H1 (cell line): Measurements from ENCODE around the gene FAM83F. TPM values are rescaled to one million over a fixed set of nuclear protein-coding genes. Genes with fewer than 3 reads are reported as not detected.

Experiments used
- CTCF ChIA-PET: fragments of 300-600 bp; sonication (Branson Sonifier 250); formaldehyde crosslinking; loops from one replicate; lab custom pipeline; 2021; ENCODE audit not compliant: partially characterized antibody; lab: Charles Lee
- POLR2A ChIA-PET: fragments of 300-600 bp; sonication (Branson Sonifier 250); formaldehyde crosslinking; loops from one replicate; lab custom pipeline; 2021; ENCODE audit warnings: inconsistent platforms; ENCODE audit not compliant: partially characterized antibody; lab: Charles Lee
- DNase-seq, 2 experiments: peaks; one replicate each; pipeline versions ENCODE4 v3.0.0 to v3.0.0-alpha.2; 2010 to 2022; ENCODE audit warnings: low spot score in 2 of 2, low read depth in 1 of 2, mixed read lengths in 1 of 2
- FAIRE-seq: peaks from 2 replicates; lab custom pipeline; 2011; peaks lifted over from hg19 to GRCh38; lab: Jason Lieb, UNC
- H2AFZ ChIP-seq: 2 replicates; pipeline ENCODE4 v1.8.1; 2012; ENCODE audit warnings: low read length, inconsistent platforms
- H2AK5ac ChIP-seq: 2 replicates; pipeline ENCODE4 v1.6.1; 2013; ENCODE audit warnings: low read depth, low read length
- H2BK120ac ChIP-seq: replicated peaks from 2 replicates; pipeline ENCODE3; 2013; ENCODE audit warnings: low read depth, low read length, inconsistent platforms
- H2BK12ac ChIP-seq: 2 replicates; pipeline ENCODE4 v1.6.1; 2013; ENCODE audit warnings: low read depth, low read length
- H2BK15ac ChIP-seq: 2 replicates; pipeline ENCODE4 v1.6.1; 2013; ENCODE audit warnings: low read length
- H2BK20ac ChIP-seq: 2 replicates; pipeline ENCODE4 v1.6.1; 2013; ENCODE audit warnings: low read length
- H2BK5ac ChIP-seq: 2 replicates; pipeline ENCODE4 v1.6.1; 2013; ENCODE audit warnings: low read depth, low read length
- H3K14ac ChIP-seq: 2 replicates; pipeline ENCODE4 v1.6.1; 2013; ENCODE audit warnings: inconsistent platforms; ENCODE audit not compliant: insufficient read length
- H3K18ac ChIP-seq: 2 replicates; pipeline ENCODE4 v1.6.1; 2013; ENCODE audit warnings: low read length; ENCODE audit errors: extremely low read depth
- H3K23ac ChIP-seq: 2 replicates; pipeline ENCODE4 v1.6.1; 2013; ENCODE audit warnings: inconsistent platforms; ENCODE audit not compliant: insufficient read length
- H3K23me2 ChIP-seq: 2 replicates; pipeline ENCODE4 v1.6.1; 2013; ENCODE audit warnings: low read depth, low read length
- H3K27ac ChIP-seq: 2 replicates; pipeline ENCODE4 v1.6.1; 2011; ENCODE audit warnings: low read depth, low read length, inconsistent platforms
- H3K27me3 ChIP-seq, 4 experiments: replicated peaks in 1 of 4; 1 replicate in 1 of 4; 2 replicates in 3 of 4; pipeline versions ENCODE4 v1.6.1 to v1.8.1; 2011 to 2013; ENCODE audit warnings: low read length in 3 of 4, mild to moderate bottlenecking in 3 of 4, inconsistent platforms in 2 of 4, mixed read lengths in 2 of 4, moderate library complexity in 1 of 4; ENCODE audit not compliant: control insufficient read depth in 3 of 4, insufficient read depth in 3 of 4; ENCODE audit errors: extremely low read depth in 1 of 4
- H3K36me3 ChIP-seq, 4 experiments: 2 replicates each; pipeline versions ENCODE4 v1.6.1 to v1.8.1; 2011 to 2013; ENCODE audit warnings: mild to moderate bottlenecking in 4 of 4, low read length in 3 of 4, moderate library complexity in 2 of 4, control low read depth in 1 of 4, inconsistent platforms in 1 of 4; ENCODE audit not compliant: insufficient read depth in 4 of 4, control insufficient read depth in 2 of 4
- H3K4ac ChIP-seq: replicated peaks from 2 replicates; pipeline ENCODE3; 2013; ENCODE audit warnings: low read length, low read depth, mixed read lengths, inconsistent platforms; ENCODE audit not compliant: insufficient read length
- H3K4me1 ChIP-seq, 4 experiments: replicated peaks in 1 of 4; 1 replicate in 1 of 4; 2 replicates in 3 of 4; pipeline versions ENCODE4 v1.6.1 to v1.8.1; 2011 to 2013; ENCODE audit warnings: low read length in 3 of 4, inconsistent platforms in 2 of 4, mixed read lengths in 1 of 4; ENCODE audit not compliant: insufficient read depth in 4 of 4, control insufficient read depth in 3 of 4
- H3K4me2 ChIP-seq, 2 experiments: 2 replicates each; pipeline versions ENCODE4 v1.6.1 to v1.8.1; 2011 to 2013; ENCODE audit warnings: low read depth in 2 of 2, low read length in 2 of 2, control low read depth in 1 of 2, inconsistent platforms in 1 of 2, mild to moderate bottlenecking in 1 of 2; ENCODE audit not compliant: insufficient read depth in 1 of 2
- H3K4me3 ChIP-seq, 4 experiments: fragments of 200-600, 300-600 bp in 1 of 4; sonication (generic), shearing (Covaris generic), sonication (Bioruptor Twin) in 1 of 4; 2 replicates each; pipeline versions ENCODE4 v1.5.1 to v1.8.1; 2011 to 2016; ENCODE audit warnings: low read length in 4 of 4, low read depth in 3 of 4, control low read depth in 2 of 4, inconsistent platforms in 2 of 4, mild to moderate bottlenecking in 2 of 4, mixed read lengths in 1 of 4, moderate library complexity in 1 of 4; ENCODE audit not compliant: insufficient read depth in 2 of 4; ENCODE audit errors: extremely low read depth in 1 of 4
- H3K56ac ChIP-seq: replicated peaks from 2 replicates; pipeline ENCODE3; 2013; ENCODE audit warnings: low read depth, mild to moderate bottlenecking, mixed read lengths, low read length, inconsistent platforms; ENCODE audit not compliant: insufficient read length
- H3K79me1 ChIP-seq: 2 replicates; pipeline ENCODE4 v1.6.1; 2013; ENCODE audit warnings: low read depth, low read length, control low read depth
- H3K79me2 ChIP-seq, 2 experiments: 2 replicates each; pipeline versions ENCODE4 v1.6.1 to v1.8.1; 2012 to 2013; ENCODE audit warnings: low read length in 2 of 2, mild to moderate bottlenecking in 2 of 2, inconsistent platforms in 1 of 2; ENCODE audit not compliant: insufficient read depth in 2 of 2, control insufficient read depth in 1 of 2
- H3K9ac ChIP-seq, 4 experiments: replicated peaks in 1 of 4; 1 replicate in 1 of 4; 2 replicates in 3 of 4; pipeline versions ENCODE4 v1.6.1 to v1.8.1; 2011 to 2013; ENCODE audit warnings: low read depth in 3 of 4, low read length in 3 of 4, control low read depth in 2 of 4, mild to moderate bottlenecking in 2 of 4, moderate library complexity in 2 of 4, inconsistent platforms in 1 of 4; ENCODE audit errors: extremely low read depth in 1 of 4
- H3K9me3 ChIP-seq, 2 experiments: 2 replicates each; pipeline versions ENCODE4 v1.6.1 to v1.8.1; 2012 to 2013; ENCODE audit warnings: mild to moderate bottlenecking in 2 of 2, moderate library complexity in 2 of 2, control low read depth in 1 of 2, inconsistent platforms in 1 of 2, low read depth in 1 of 2, low read length in 1 of 2, mixed read lengths in 1 of 2; ENCODE audit not compliant: insufficient read depth in 2 of 2
- H4K20me1 ChIP-seq, 2 experiments: replicated peaks in 1 of 2; 2 replicates each; pipeline versions ENCODE3 to v1.8.1; 2011 to 2013; ENCODE audit warnings: inconsistent platforms in 2 of 2, low read length in 2 of 2, mild to moderate bottlenecking in 1 of 2; ENCODE audit not compliant: insufficient read depth in 2 of 2, control insufficient read depth in 1 of 2
- H4K5ac ChIP-seq: 2 replicates; pipeline ENCODE4 v1.6.1; 2013; ENCODE audit warnings: low read length, low read depth, mixed read lengths, inconsistent platforms; ENCODE audit not compliant: insufficient read length
- H4K8ac ChIP-seq: 2 replicates; pipeline ENCODE4 v1.8.0; 2013; ENCODE audit warnings: mild to moderate bottlenecking, moderate library complexity, low read length, inconsistent platforms; ENCODE audit not compliant: insufficient read depth; ENCODE audit errors: extremely low read depth
- H4K91ac ChIP-seq: replicated peaks from 2 replicates; pipeline ENCODE3; 2013; ENCODE audit warnings: low read length, mixed read lengths, inconsistent platforms; ENCODE audit not compliant: insufficient read length
- CEBPB ChIP-seq: IDR thresholded peaks from 2 replicates; pipeline ENCODE4 v1.6.1; 2012; ENCODE audit warnings: low read depth, low read length
- EZH2 ChIP-seq: fragments of 200-600 bp; sonication (generic); IDR thresholded peaks from 2 replicates; pipeline ENCODE4 v1.7.1; 2012; ENCODE audit warnings: low read depth, mild to moderate bottlenecking, moderate library complexity, low read length, inconsistent platforms; ENCODE audit not compliant: severe bottlenecking
- HDAC2 ChIP-seq, 2 experiments: fragments of 300-600 bp in 1 of 2; sonication (generic) in 1 of 2; IDR thresholded peaks; 2 replicates each; pipeline ENCODE4 v1.6.1; 2011 to 2012; ENCODE audit warnings: low read depth in 2 of 2, low read length in 2 of 2, mild to moderate bottlenecking in 2 of 2, moderate library complexity in 2 of 2, borderline replicate concordance in 1 of 2, inconsistent platforms in 1 of 2
- KDM1A ChIP-seq: fragments of 200-600, 300-600 bp; sonication (generic); IDR thresholded peaks from 2 replicates; pipeline ENCODE4 v1.7.1; 2016; ENCODE audit warnings: mild to moderate bottlenecking, low read length, borderline replicate concordance
- MAFK ChIP-seq: IDR thresholded peaks from 2 replicates; pipeline ENCODE4 v1.6.1; 2012; ENCODE audit warnings: low read depth, mild to moderate bottlenecking, improper control_type of control experiment, low read length
- RAD21 ChIP-seq, 2 experiments: IDR thresholded peaks in 1 of 2; conservative IDR thresholded peaks in 1 of 2; 2 replicates each; pipeline ENCODE4 v1.6.1; 2011; ENCODE audit warnings: low read depth in 2 of 2, low read length in 2 of 2, improper control_type of control experiment in 1 of 2, inconsistent platforms in 1 of 2, mild to moderate bottlenecking in 1 of 2, moderate library complexity in 1 of 2
- SP4 ChIP-seq: IDR thresholded peaks from 2 replicates; pipeline ENCODE4 v1.6.1; 2012; ENCODE audit warnings: low read length, inconsistent platforms
- SUZ12 ChIP-seq: fragments of 200-600 bp; sonication (generic); IDR thresholded peaks from 2 replicates; pipeline ENCODE4 v1.6.1; 2012; ENCODE audit warnings: mild to moderate bottlenecking, inconsistent platforms, low read length, moderate library complexity, mixed read lengths
- TCF12 ChIP-seq: IDR thresholded peaks from 2 replicates; pipeline ENCODE4 v1.6.1; 2011; ENCODE audit warnings: low read depth, mild to moderate bottlenecking, low read length
- WGBS, 2 experiments: shearing (Covaris generic) in 1 of 2; methylation state at CpG; one replicate each; pipeline versions ENCODE4 v1.1.6 to v1.1.7; 2013 to 2015; ENCODE audit warnings: low lambda C conversion rate in 2 of 2, mixed read lengths in 2 of 2, inconsistent platforms in 1 of 2, low coverage in 1 of 2, missing lambda C conversion rate in 1 of 2; ENCODE audit not compliant: insufficient replicate concordance in 2 of 2, insufficient coverage in 1 of 2, insufficient read length in 1 of 2; ENCODE audit errors: extremely low coverage in 1 of 2, missing lambda C conversion rate in 1 of 2; 5-methylcytosine and 5-hydroxymethylcytosine counted together
- polyA plus RNA-seq, 7 experiments: library from polyadenylated mRNA; depleted of rRNA in 3 of 7; stranded (reverse) in 5 of 7; unstranded in 2 of 7; fragments of >200 nt in 5 of 7; fragments of 200-250 nt in 2 of 7; gene quantifications; 1 replicate in 5 of 7; 2 replicates in 1 of 7; 4 replicates in 1 of 7; pipeline versions ENCODE4 v1.2.1 to v1.2.3, GENCODE V29; 2011 to 2013; ENCODE audit warnings: missing spikeins in 2 of 7, mixed read lengths in 2 of 7
- total RNA-seq: library from RNA; stranded (reverse); fragmentation: NEBNext Ultra II Directional; extraction: Animal tissue kit (Norgen Biotek cat#: 25700); gene quantifications from 2 replicates; pipeline ENCODE4 v1.2.1, GENCODE V29; 2021

Gene FAM83F
- total and polyA plus RNA-seq, 2 of the 8 experiments (the other 6 are each of a cell fraction or from before 2014, with no cell fraction given), result 8.6 to 18.9 TPM

- Histone ChIP-seq H3K4me3 (no peak overlapping the region), H2BK5ac (no peak overlapping the region), H3K56ac (no peak overlapping the region), H4K20me1 (peaks cover 6 to 8% of the 10 kb centered on the region in 2 experiments), H3K14ac (no peak overlapping the region), H3K23me2 (no peaks in the 10 kb centered on the region), H4K8ac (no peak overlapping the region), H3K27ac (no peak overlapping the region), H2BK120ac (no peak overlapping the region), H4K91ac (no peak overlapping the region), H3K27me3 (no peaks in the 10 kb centered on the region), H2AFZ (no peak overlapping the region), H2BK15ac (no peak overlapping the region), H3K4ac (no peak overlapping the region), H2BK12ac (no peak overlapping the region), H3K4me1 (peaks cover 0 to 9% (median 4%) of the 10 kb centered on the region in 4 experiments; a peak in 4 of 7 replicates), H2BK20ac (no peak overlapping the region), H3K23ac (no peak overlapping the region), H4K5ac (no peak overlapping the region), H3K79me2 (no peaks in the 10 kb centered on the region), H3K36me3 (peaks cover 0 to 4% (median 0%) of the 10 kb centered on the region in 4 experiments; a peak in 2 of 8 replicates), H2AK5ac (no peak overlapping the region), H3K18ac (no peak overlapping the region), H3K9ac (no peak overlapping the region), H3K4me2 (no peak overlapping the region), H3K79me1 (no peaks in the 10 kb centered on the region), H3K9me3 (no peaks in the 10 kb centered on the region)
- 87% methylated on average over 7 of the region's 7 CpGs; no CpG with 5 or more reads in 1 of the 2 experiments for WGBS, 2 experiments
- no peak for FAIRE-seq
- POLR2A ChIA-PET, result interaction anchor here (1.2 kb wide), 1 partner anchor 14 kb away, joined by 3 read pairs; no protein-coding TSS in a partner anchor
- no peak for TF ChIP-seq KDM1A
- TF ChIP-seq EZH2, result no peak
- TF ChIP-seq TCF12, result no peak
- TF ChIP-seq SUZ12, result no peak
- TF ChIP-seq HDAC2 (IDR thresholded peaks at IDR 0.05; ENCODE audit: borderline replicate concordance in 1 of 2, low read depth in 2 of 2, low read length in 2 of 2), result no peak
- no peak for TF ChIP-seq RAD21 (IDR thresholded peaks at IDR 0.05 in 1 of 2, conservative IDR thresholded peaks at IDR 0.05 in 1 of 2; ENCODE audit: low read depth in 2 of 2, low read length in 2 of 2)
- TF ChIP-seq MAFK, result no peak
- no peak for TF ChIP-seq SP4
- no peak for TF ChIP-seq CEBPB
- CTCF ChIA-PET, result interaction anchor here (0.8 to 13.2 kb wide), 10 partner anchors 11 to 492 kb away, joined by 3 to 159 read pairs (median 10); no protein-coding TSS in a partner anchor
- DNase-seq, result no peak
Observed at GRCh38 chr22:40026641-40027040, 31.9 kb downstream of the FAM83F start.
